NOMO-1 treated with dmso at 0.1 percent for 144 hours (cell line): ENCODE measurements around the gene EYS.
"Not testable (repeated sequence)": the region's sequence is repeated elsewhere in the genome, so short reads cannot be mapped to it uniquely, and the experiment has no call there.

Experiments
- DNase-seq: peaks from one replicate; lab custom pipeline; 2025; ENCODE audit not compliant: unreplicated experiment; lab: John Stamatoyannopoulos, UW

The EYS gene

GRCh38 chr6:64010010-64010409 is 1697.0 kb downstream of the EYS start:
- DNase-seq: no peak

GRCh38 chr6:64006246-64006645 is 1700.8 kb downstream of the EYS start:
- DNase-seq: no peak

- DNase-seq: no peak
Measured at GRCh38 chr6:64000818-64001491, 1706.1 kb downstream of the EYS start.

- DNase-seq: no peak
Measured at GRCh38 chr6:63999613-64000012, 1707.4 kb downstream of the EYS start.

- no peak for DNase-seq
Measured at GRCh38 chr6:63998991-63999390, 1708.0 kb downstream of the EYS start.

- DNase-seq: no peak
Measured at GRCh38 chr6:63997734-63998133, 1709.3 kb downstream of the EYS start.

- no peak for DNase-seq
Measured at GRCh38 chr6:63997221-63997620, 1709.8 kb downstream of the EYS start.

GRCh38 chr6:63985223-63985622 is 1721.8 kb downstream of the EYS start:
- DNase-seq: no peak

GRCh38 chr6:63975699-63976098 is 1731.3 kb downstream of the EYS start:
- no peak for DNase-seq

GRCh38 chr6:63968650-63969049 is 1738.4 kb downstream of the EYS start:
- no peak for DNase-seq

GRCh38 chr6:63964366-63964765 is 1742.7 kb downstream of the EYS start:
- DNase-seq: no peak

- DNase-seq: no peak
Measured at GRCh38 chr6:63963769-63964315, 1743.2 kb downstream of the EYS start.

GRCh38 chr6:63953336-63954021 is 1753.5 kb downstream of the EYS start:
- DNase-seq: not testable (repeated sequence)

- DNase-seq: no peak
Measured at GRCh38 chr6:63947792-63948529, 1759.1 kb downstream of the EYS start.

GRCh38 chr6:63945987-63946386 is 1761.0 kb downstream of the EYS start:
- DNase-seq: no peak

GRCh38 chr6:63943826-63944225 is 1763.2 kb downstream of the EYS start:
- no peak for DNase-seq

- DNase-seq: no peak
Measured at GRCh38 chr6:63941747-63942470, 1765.1 kb downstream of the EYS start.

GRCh38 chr6:63940056-63940455 is 1767.0 kb downstream of the EYS start:
- DNase-seq: no peak

GRCh38 chr6:63936399-63936798 is 1770.6 kb downstream of the EYS start:
- no peak for DNase-seq

- no peak for DNase-seq
Measured at GRCh38 chr6:63935732-63936131, 1771.3 kb downstream of the EYS start.

GRCh38 chr6:63933948-63934347 is 1773.1 kb downstream of the EYS start:
- DNase-seq: not testable (repeated sequence)
